ENCODE results near the gene THAP11.

DNA sequence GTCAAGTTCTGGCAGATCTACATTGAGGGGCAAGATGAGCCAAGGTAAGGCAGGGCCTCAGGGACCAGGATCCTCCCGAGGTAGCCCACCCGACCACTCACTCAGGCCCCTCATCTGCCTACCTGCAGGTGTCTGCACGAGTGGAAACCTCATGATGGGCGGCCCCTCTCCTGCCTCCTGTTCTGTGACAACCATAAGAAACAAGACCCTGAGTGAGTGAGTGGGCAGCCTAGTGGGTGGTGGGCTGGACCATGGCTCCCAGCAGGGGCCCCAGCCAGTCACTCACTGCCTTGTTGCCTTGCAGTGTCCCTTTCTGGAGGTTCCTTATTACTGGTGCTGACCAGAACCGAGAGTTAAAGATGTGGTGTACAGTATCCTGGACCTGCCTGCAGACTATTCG, 36.1 kb downstream of the THAP11 start:
- TF ChIP-seq, protein P1, sequence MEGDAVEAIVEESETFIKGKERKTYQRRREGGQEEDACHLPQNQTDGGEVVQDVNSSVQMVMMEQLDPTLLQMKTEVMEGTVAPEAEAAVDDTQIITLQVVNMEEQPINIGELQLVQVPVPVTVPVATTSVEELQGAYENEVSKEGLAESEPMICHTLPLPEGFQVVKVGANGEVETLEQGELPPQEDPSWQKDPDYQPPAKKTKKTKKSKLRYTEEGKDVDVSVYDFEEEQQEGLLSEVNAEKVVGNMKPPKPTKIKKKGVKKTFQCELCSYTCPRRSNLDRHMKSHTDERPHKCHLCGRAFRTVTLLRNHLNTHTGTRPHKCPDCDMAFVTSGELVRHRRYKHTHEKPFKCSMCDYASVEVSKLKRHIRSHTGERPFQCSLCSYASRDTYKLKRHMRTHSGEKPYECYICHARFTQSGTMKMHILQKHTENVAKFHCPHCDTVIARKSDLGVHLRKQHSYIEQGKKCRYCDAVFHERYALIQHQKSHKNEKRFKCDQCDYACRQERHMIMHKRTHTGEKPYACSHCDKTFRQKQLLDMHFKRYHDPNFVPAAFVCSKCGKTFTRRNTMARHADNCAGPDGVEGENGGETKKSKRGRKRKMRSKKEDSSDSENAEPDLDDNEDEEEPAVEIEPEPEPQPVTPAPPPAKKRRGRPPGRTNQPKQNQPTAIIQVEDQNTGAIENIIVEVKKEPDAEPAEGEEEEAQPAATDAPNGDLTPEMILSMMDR (conservative IDR thresholded peaks at IDR 0.05; ENCODE audit: low read depth, low read length), result no peak
- TF ChIP-seq RFX5 (IDR thresholded peaks at IDR 0.05; ENCODE audit: low read depth, low read length) (no peak), SMC3 (IDR thresholded peaks at IDR 0.05; ENCODE audit: low read depth, low read length) (no peak), POLR2A (IDR thresholded peaks at IDR 0.05; ENCODE audit: low read depth, low read length) (no peak), RAD21 (IDR thresholded peaks at IDR 0.05; ENCODE audit: low read length) (no peak), CEBPB (IDR thresholded peaks at IDR 0.05; ENCODE audit: low read depth, low read length) (no peak), CHD1 (IDR thresholded peaks at IDR 0.05; ENCODE audit: low read depth, low read length) (no peak), MAFK (IDR thresholded peaks at IDR 0.05; ENCODE audit: low read depth, low read length) (no peak), MXI1 (IDR thresholded peaks at IDR 0.05; ENCODE audit: borderline replicate concordance, low read depth, low read length) (no peak), NFE2L2 (IDR thresholded peaks at IDR 0.05; ENCODE audit: low read depth, low read length) (no peak), RCOR1 (IDR thresholded peaks at IDR 0.05; ENCODE audit: insufficient replicate concordance, low read length) (no peak)
- TF ChIP-seq, protein P2, sequence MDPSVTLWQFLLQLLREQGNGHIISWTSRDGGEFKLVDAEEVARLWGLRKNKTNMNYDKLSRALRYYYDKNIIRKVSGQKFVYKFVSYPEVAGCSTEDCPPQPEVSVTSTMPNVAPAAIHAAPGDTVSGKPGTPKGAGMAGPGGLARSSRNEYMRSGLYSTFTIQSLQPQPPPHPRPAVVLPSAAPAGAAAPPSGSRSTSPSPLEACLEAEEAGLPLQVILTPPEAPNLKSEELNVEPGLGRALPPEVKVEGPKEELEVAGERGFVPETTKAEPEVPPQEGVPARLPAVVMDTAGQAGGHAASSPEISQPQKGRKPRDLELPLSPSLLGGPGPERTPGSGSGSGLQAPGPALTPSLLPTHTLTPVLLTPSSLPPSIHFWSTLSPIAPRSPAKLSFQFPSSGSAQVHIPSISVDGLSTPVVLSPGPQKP (IDR thresholded peaks at IDR 0.05; ENCODE audit: borderline replicate concordance, low read depth, low read length), result no peak
- TF ChIP-seq, protein P3, sequence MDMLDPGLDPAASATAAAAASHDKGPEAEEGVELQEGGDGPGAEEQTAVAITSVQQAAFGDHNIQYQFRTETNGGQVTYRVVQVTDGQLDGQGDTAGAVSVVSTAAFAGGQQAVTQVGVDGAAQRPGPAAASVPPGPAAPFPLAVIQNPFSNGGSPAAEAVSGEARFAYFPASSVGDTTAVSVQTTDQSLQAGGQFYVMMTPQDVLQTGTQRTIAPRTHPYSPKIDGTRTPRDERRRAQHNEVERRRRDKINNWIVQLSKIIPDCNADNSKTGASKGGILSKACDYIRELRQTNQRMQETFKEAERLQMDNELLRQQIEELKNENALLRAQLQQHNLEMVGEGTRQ (IDR thresholded peaks at IDR 0.05; ENCODE audit: low read depth, low read length), result no peak
